Hematopoietic multipotent progenitor cell treated with erythropoietin and hydrocortisone succinate and interleukin-3 and kit ligand, for 4 days (in vitro differentiated cells): Measurements from ENCODE around the gene TANGO2.

Experiments
- DNase-seq: peaks from one replicate; pipeline ENCODE4 v3.0.0-alpha.2; 2015

The TANGO2 gene

GRCh38 chr22:19984201-19984753 lies 36.6 kb upstream of the TANGO2 start:
- no peak for DNase-seq

- no peak for DNase-seq
Observed at GRCh38 chr22:19984851-19985811, 35.8 kb upstream of the TANGO2 start.

GRCh38 chr22:19986011-19986409 lies 34.9 kb upstream of the TANGO2 start:
- no peak for DNase-seq

GRCh38 chr22:19986410-19987341 lies 34.2 kb upstream of the TANGO2 start:
- DNase-seq, result peak; percentile 86

- DNase-seq, result no peak
Observed at GRCh38 chr22:19987394-19988306, 33.3 kb upstream of the TANGO2 start.

- DNase-seq, result no peak
Observed at GRCh38 chr22:19988331-19988808, 32.5 kb upstream of the TANGO2 start.

GRCh38 chr22:19988965-19989724 lies 31.8 kb upstream of the TANGO2 start:
- no peak for DNase-seq

GRCh38 chr22:19989725-19990067 lies 31.2 kb upstream of the TANGO2 start:
- DNase-seq, result no peak

GRCh38 chr22:19990188-19990587 lies 30.7 kb upstream of the TANGO2 start:
- DNase-seq, result no peak

- DNase-seq, result no peak
Observed at GRCh38 chr22:19990609-19991394, 30.1 kb upstream of the TANGO2 start.

GRCh38 chr22:19991395-19991644 lies 29.6 kb upstream of the TANGO2 start:
- no peak for DNase-seq

GRCh38 chr22:19991645-19992451 lies 29.1 kb upstream of the TANGO2 start:
- DNase-seq, result no peak

GRCh38 chr22:19992481-19992911 lies 28.4 kb upstream of the TANGO2 start:
- DNase-seq, result no peak

GRCh38 chr22:19992921-19993355 lies 28.0 kb upstream of the TANGO2 start:
- DNase-seq, result no peak

- DNase-seq, result no peak
Observed at GRCh38 chr22:19993926-19994325, 27.0 kb upstream of the TANGO2 start.

GRCh38 chr22:19994851-19995610 lies 25.9 kb upstream of the TANGO2 start:
- DNase-seq, result no peak

- no peak for DNase-seq
Observed at GRCh38 chr22:19995611-19996339, 25.1 kb upstream of the TANGO2 start.

- no peak for DNase-seq
Observed at GRCh38 chr22:19996694-19997384, 24.1 kb upstream of the TANGO2 start.
